ENCODE measurements around the gene MUC6.

MUC6 gene

DNA sequence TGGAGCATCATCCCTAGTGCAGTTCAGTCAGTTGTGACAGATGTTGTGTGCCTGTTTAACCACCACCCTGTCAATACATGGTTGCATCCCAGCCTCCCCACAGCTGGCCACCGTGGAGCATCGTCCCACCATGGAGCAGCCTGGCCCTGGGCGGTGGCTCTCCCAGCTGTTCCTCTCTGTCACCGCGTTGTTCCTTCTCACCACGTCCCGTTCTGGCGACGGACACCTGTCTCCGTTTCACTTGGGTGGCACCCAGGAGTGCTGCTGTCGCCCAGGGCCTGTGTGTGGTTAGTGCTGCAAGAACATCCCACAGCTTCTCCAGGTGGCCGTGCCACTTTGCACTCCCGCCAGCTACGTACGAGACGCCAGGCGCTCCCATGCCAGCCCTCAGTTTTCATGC is 26.5 kb downstream of the MUC6 start:
- peaks cover 0 to 70% of the 10 kb centered on the region in 2 experiments; a peak in 1 of 3 replicates for H3K36me3 ChIP-seq (ENCODE audit: control insufficient read depth in 2 of 2, insufficient read depth in 1 of 2, low read length in 2 of 2)
- H3K9me3 ChIP-seq (ENCODE audit: control insufficient read depth, insufficient read depth, low read depth, low read length), result no peaks in the 10 kb centered on the region
- CTCF ChIA-PET, result interaction anchor here (0.5 kb wide), 1 partner anchor 643 kb away, joined by 4 read pairs; no protein-coding TSS in a partner anchor
- POLR2A ChIA-PET, result no interaction called here
- no peak for TF ChIP-seq ZNF354C (tag by site-specific recombination; IDR thresholded peaks at IDR 0.05; ENCODE audit: borderline replicate concordance, low read depth)
- TF ChIP-seq REST (tag by site-specific recombination; IDR thresholded peaks at IDR 0.05), result no peak
- no peak for TF ChIP-seq INSM2 (tag by site-specific recombination; IDR thresholded peaks at IDR 0.05)
- TF ChIP-seq ZNF501 (tag by site-specific recombination; IDR thresholded peaks at IDR 0.05), result no peak
- no peak for TF ChIP-seq ZNF366 (tag by site-specific recombination; conservative IDR thresholded peaks at IDR 0.05)
- H3K4me1 ChIP-seq (ENCODE audit: control insufficient read depth, insufficient read depth, low read length), result no peaks in the 10 kb centered on the region
- H3K4me3 ChIP-seq (ENCODE audit: low read depth, low read length), result no peak overlapping the region
- H3K27ac ChIP-seq (ENCODE audit: extremely low read depth, low read depth, low read length), result no peak overlapping the region

DNA sequence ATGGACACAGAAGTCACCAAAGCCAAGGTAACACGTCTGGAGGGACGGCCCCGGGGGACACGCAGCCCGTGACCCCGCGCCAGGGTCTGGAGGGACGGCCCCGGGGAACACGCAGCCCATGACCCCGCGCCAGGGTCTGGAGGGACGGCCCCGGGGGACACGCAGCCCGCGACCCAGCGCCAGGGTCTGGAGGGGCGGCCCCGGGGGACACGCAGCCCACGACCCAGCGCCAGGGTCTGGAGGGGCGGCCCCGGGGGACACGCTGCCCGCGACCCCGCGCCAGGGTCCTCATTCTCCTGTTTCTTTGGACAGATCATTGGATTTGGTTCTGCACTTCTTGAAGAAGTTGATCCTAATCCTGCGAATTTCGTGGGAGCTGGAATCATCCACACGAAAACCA is 27.1 kb downstream of the MUC6 start:
- H3K4me3 ChIP-seq (ENCODE audit: low read depth, low read length), result no peak overlapping the region
- TF ChIP-seq ZFP3 (tag by site-specific recombination; IDR thresholded peaks at IDR 0.05; ENCODE audit: low read depth) (no peak), ZNF529 (tag by site-specific recombination; IDR thresholded peaks at IDR 0.05; ENCODE audit: insufficient replicate concordance) (no peak), ZNF239 (tag by site-specific recombination; IDR thresholded peaks at IDR 0.05) (no peak), ZIC2 (tag by site-specific recombination; IDR thresholded peaks at IDR 0.05) (no peak), ZNF624 (tag by site-specific recombination; IDR thresholded peaks at IDR 0.05) (no peak), ZNF580 (tag by site-specific recombination; IDR thresholded peaks at IDR 0.05) (no peak), GLIS2 (tag by site-specific recombination; IDR thresholded peaks at IDR 0.05) (no peak), ZNF184 (tag by site-specific recombination; IDR thresholded peaks at IDR 0.05) (no peak), KLF8 (tag by site-specific recombination; IDR thresholded peaks at IDR 0.05) (no peak), ZNF488 (tag by site-specific recombination; IDR thresholded peaks at IDR 0.05) (no peak), SCRT2 (tag by site-specific recombination; IDR thresholded peaks at IDR 0.05) (no peak), GLI2 (tag by site-specific recombination; IDR thresholded peaks at IDR 0.05; ENCODE audit: borderline replicate concordance, low read depth) (no peak), KLF1 (tag by site-specific recombination; IDR thresholded peaks at IDR 0.05) (no peak), MEIS1 (CRISPR knock-in tag; IDR thresholded peaks at IDR 0.05; ENCODE audit: borderline replicate concordance) (no peak), ZNF768 (tag by site-specific recombination; IDR thresholded peaks at IDR 0.05) (no peak), ZNF530 (tag by site-specific recombination; IDR thresholded peaks at IDR 0.05; ENCODE audit: low read depth) (no peak), ZNF513 (tag by site-specific recombination; IDR thresholded peaks at IDR 0.05) (no peak), IKZF3 (tag by site-specific recombination; IDR thresholded peaks at IDR 0.05) (no peak), OSR2 (tag by site-specific recombination; IDR thresholded peaks at IDR 0.05) (no peak)
- TF ChIP-seq, protein P1, sequence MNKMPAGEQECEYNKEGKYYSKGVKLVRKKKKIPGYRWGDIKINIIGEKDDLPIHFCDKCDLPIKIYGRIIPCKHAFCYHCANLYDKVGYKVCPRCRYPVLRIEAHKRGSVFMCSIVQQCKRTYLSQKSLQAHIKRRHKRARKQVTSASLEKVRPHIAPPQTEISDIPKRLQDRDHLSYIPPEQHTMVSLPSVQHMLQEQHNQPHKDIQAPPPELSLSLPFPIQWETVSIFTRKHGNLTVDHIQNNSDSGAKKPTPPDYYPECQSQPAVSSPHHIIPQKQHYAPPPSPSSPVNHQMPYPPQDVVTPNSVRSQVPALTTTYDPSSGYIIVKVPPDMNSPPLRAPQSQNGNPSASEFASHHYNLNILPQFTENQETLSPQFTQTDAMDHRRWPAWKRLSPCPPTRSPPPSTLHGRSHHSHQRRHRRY (tag by site-specific recombination; IDR thresholded peaks at IDR 0.05), result no peak
- ChIA-PET POLR2A (no interaction called here), CTCF (interaction anchor here (0.5 kb wide), 1 partner anchor 643 kb away, joined by 4 read pairs; no protein-coding TSS in a partner anchor)
- H3K9me3 ChIP-seq (ENCODE audit: control insufficient read depth, insufficient read depth, low read depth, low read length), result no peaks in the 10 kb centered on the region
- no peak overlapping the region for H3K27ac ChIP-seq (ENCODE audit: extremely low read depth, low read depth, low read length)
- no peaks in the 10 kb centered on the region for H3K4me1 ChIP-seq (ENCODE audit: control insufficient read depth, insufficient read depth, low read length)
- peaks cover 3 to 76% of the 10 kb centered on the region in 2 experiments; a peak in 2 of 3 replicates for H3K36me3 ChIP-seq (ENCODE audit: control insufficient read depth in 2 of 2, insufficient read depth in 1 of 2, low read length in 2 of 2)
